ENCODE data around the gene TMEM222. TPM values are rescaled to one million over a fixed set of nuclear protein-coding genes. Genes with fewer than 3 reads are reported as not detected.

The TMEM222 gene
- total and polyA plus RNA-seq, 10 of the 15 experiments (the other 5 are each of a cell fraction or from before 2014, with no cell fraction given), result 3.8 to 43.5 (median 35.4) TPM

- TF ChIP-seq FOXK2 (IDR thresholded peaks at IDR 0.05), result no peak
- TF ChIP-seq RCOR1 (conservative IDR thresholded peaks at IDR 0.05; ENCODE audit: low read depth, low read length), result no peak
- TF ChIP-seq, protein P1, sequence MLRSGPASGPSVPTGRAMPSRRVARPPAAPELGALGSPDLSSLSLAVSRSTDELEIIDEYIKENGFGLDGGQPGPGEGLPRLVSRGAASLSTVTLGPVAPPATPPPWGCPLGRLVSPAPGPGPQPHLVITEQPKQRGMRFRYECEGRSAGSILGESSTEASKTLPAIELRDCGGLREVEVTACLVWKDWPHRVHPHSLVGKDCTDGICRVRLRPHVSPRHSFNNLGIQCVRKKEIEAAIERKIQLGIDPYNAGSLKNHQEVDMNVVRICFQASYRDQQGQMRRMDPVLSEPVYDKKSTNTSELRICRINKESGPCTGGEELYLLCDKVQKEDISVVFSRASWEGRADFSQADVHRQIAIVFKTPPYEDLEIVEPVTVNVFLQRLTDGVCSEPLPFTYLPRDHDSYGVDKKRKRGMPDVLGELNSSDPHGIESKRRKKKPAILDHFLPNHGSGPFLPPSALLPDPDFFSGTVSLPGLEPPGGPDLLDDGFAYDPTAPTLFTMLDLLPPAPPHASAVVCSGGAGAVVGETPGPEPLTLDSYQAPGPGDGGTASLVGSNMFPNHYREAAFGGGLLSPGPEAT (IDR thresholded peaks at IDR 0.05; ENCODE audit: low read depth), result no peak
- TF ChIP-seq NFYA (IDR thresholded peaks at IDR 0.05; ENCODE audit: borderline replicate concordance, low read depth, low read length), result no peak
- TF ChIP-seq E4F1 (IDR thresholded peaks at IDR 0.05; ENCODE audit: borderline replicate concordance, partially characterized antibody), result no peak
These were observed 9.5 kb downstream of the TMEM222 start (continued) for GRCh38 chr1:27331426-27331825.

- Histone ChIP-seq H4K20me1 (ENCODE audit: control insufficient read depth, insufficient read depth) (no peaks in the 10 kb centered on the region; the same call in 1 of the 2 replicates), H3K79me2 (ENCODE audit: control insufficient read depth, insufficient read depth, low read length) (peaks cover 10% of the 10 kb centered on the region), H2AFZ (ENCODE audit: control insufficient read depth, low read depth, low read length) (no peak overlapping the region), H3K36me3 (ENCODE audit: control insufficient read depth in 2 of 2, insufficient read depth in 2 of 2, low read length in 1 of 2) (peaks cover 13 to 25% of the 10 kb centered on the region in 2 experiments), H3K4me1 (ENCODE audit: control insufficient read depth, insufficient read depth, low read length) (no peaks in the 10 kb centered on the region), H3K27ac (ENCODE audit: control insufficient read depth, insufficient read depth) (no peak overlapping the region), H3K4me2 (ENCODE audit: control insufficient read depth, insufficient read depth) (no peak overlapping the region), H3K4me3 (no peak overlapping the region), H3K9me3 (replicated peaks; ENCODE audit: control insufficient read depth, insufficient read depth, low read length) (no peaks in the 10 kb centered on the region), H3K9ac (ENCODE audit: control insufficient read depth, insufficient read depth, low read length) (no peak overlapping the region), H3K27me3 (replicated peaks in 1 of 2; ENCODE audit: control insufficient read depth in 2 of 2, insufficient read depth in 2 of 2, low read length in 1 of 2) (no peaks in the 10 kb centered on the region)
- ChIA-PET CTCF (interaction anchor here (0.6 to 4.4 kb wide), 29 partner anchors 9 to 603 kb away, joined by 3 to 77 read pairs (median 5); partner anchors contain the start of genes AHDC1, CD164L2, SMPDL3B and SYTL1), RAD21 (ENCODE audit: unreplicated experiment) (interaction anchor here (1.0 to 2.5 kb wide), 5 partner anchors 10 to 274 kb away, joined by 3 to 18 read pairs (median 4); partner anchors contain the start of gene SYTL1), POLR2A (interaction anchor here (0.6 to 1.8 kb wide), 2 partner anchors 9 to 60 kb away, joined by 5 to 6 read pairs; partner anchors contain the start of genes GPR3 and TMEM222), SMC1A (ENCODE audit: uncharacterized antibody, unreplicated experiment) (interaction anchor here (0.9 to 2.4 kb wide), 9 partner anchors 9 to 274 kb away, joined by 3 to 10 read pairs (median 5); partner anchors contain the start of gene SYTL1)
- FAIRE-seq (no peak), ATAC-seq (no peak), DNase-seq (ENCODE audit: low read depth, low spot score) (no peak)
- no TSS peak for BruUV-seq (replicated peaks)
- WGBS (ENCODE audit: insufficient coverage, insufficient replicate concordance, low lambda C conversion rate, missing lambda C conversion rate), result 93% methylated on average over 5 of the region's 5 CpGs
- TF ChIP-seq, protein P2, sequence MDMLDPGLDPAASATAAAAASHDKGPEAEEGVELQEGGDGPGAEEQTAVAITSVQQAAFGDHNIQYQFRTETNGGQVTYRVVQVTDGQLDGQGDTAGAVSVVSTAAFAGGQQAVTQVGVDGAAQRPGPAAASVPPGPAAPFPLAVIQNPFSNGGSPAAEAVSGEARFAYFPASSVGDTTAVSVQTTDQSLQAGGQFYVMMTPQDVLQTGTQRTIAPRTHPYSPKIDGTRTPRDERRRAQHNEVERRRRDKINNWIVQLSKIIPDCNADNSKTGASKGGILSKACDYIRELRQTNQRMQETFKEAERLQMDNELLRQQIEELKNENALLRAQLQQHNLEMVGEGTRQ (IDR thresholded peaks at IDR 0.05; ENCODE audit: borderline replicate concordance, low read depth, low read length), result no peak
- TF ChIP-seq NR2C1 (IDR thresholded peaks at IDR 0.05) (no peak), SMAD5 (IDR thresholded peaks at IDR 0.05; ENCODE audit: low read depth) (no peak), PAX8 (IDR thresholded peaks at IDR 0.05) (no peak), FOS (IDR thresholded peaks at IDR 0.05; ENCODE audit: borderline replicate concordance, extremely low read depth, insufficient read length) (no peak), IRF5 (IDR thresholded peaks at IDR 0.05; ENCODE audit: borderline replicate concordance) (no peak), NRF1 (conservative IDR thresholded peaks at IDR 0.05; ENCODE audit: low read depth, low read length) (no peak), MEF2B (IDR thresholded peaks at IDR 0.05; ENCODE audit: partially characterized antibody, poor library complexity, severe bottlenecking) (no peak), ZNF24 (IDR thresholded peaks at IDR 0.05) (no peak), POLR2AphosphoS2 (IDR thresholded peaks at IDR 0.05; ENCODE audit: low read depth, low read length) (no peak)
- in situ Hi-C loops (cut with MboI), result no loop called here
- intact Hi-C loops (cut with micrococcal nuclease; ENCODE audit: unreplicated experiment), result no loop called here
These were observed 10.0 kb downstream of the TMEM222 start for GRCh38 chr1:27331922-27332321.

All from GM12878 (cell line).